Measurements from ENCODE around the gene PRKCA.

- TF ChIP-seq POLR2A (IDR thresholded peaks at IDR 0.05) (no peak), CTCF (IDR thresholded peaks at IDR 0.05) (no peak), POLR2AphosphoS5 (IDR thresholded peaks at IDR 0.05) (no peak), EP300 (IDR thresholded peaks at IDR 0.05) (no peak)
Measured at GRCh38 chr17:66764506-66764905, 462.1 kb downstream of the PRKCA start.

All from suprapubic skin (tissue), 4 donors.